Measurements from ENCODE around the gene PCID2.

PCID2 gene

DNA sequence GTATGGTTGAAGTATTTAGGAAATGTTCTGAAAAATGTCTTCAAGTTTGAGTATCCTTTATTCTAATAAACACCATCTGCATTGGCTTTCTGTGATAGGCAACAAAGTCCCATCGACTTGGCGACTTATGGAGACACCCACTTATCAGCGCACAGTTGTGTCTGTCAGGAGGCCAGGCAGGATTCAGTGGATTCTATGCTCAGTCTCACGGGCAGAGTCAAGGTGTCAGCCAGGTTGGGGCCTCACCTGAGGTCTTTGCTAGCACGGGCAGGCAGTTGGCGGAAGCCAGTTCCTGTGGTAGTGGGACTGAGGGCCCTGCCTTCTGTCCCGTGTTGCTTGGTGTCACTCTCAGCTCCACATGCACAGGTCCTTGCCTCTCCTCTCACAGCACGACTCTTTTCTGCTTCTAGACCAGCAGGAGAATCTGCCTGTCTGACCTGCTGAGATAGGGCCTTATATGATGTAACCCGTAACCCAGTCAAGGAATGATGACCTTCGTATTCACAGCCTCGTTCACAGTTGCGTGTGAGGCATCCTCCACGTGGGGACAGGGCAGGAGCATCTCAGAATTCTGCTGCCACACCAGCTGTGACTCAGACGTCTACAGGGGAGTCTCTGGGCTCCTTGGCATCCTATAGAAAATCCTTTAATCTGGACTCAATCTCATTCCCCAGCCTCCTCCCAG, 10.9 kb upstream of the PCID2 start:
- DNase-seq: no peak

DNA sequence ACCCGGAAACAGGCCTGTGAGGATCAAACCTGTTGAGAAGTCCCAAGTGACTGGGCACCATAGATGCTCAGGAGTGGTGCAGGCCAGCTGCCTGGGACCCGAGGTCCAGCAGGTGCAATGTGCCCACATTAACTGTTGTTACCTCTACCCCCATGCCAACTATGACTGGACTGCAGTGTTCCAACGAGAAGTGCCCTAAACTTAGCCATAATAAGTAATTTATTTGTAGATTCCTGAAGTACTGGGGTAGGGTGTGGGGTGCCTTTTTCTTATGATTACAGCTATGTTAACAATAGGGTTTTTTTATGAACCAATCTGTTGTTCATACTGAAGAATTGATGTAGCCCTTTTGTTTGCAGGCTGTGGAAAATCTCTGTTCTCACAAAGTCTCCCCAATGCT, 10.1 kb upstream of the PCID2 start:
- DNase-seq: no peak

DNA sequence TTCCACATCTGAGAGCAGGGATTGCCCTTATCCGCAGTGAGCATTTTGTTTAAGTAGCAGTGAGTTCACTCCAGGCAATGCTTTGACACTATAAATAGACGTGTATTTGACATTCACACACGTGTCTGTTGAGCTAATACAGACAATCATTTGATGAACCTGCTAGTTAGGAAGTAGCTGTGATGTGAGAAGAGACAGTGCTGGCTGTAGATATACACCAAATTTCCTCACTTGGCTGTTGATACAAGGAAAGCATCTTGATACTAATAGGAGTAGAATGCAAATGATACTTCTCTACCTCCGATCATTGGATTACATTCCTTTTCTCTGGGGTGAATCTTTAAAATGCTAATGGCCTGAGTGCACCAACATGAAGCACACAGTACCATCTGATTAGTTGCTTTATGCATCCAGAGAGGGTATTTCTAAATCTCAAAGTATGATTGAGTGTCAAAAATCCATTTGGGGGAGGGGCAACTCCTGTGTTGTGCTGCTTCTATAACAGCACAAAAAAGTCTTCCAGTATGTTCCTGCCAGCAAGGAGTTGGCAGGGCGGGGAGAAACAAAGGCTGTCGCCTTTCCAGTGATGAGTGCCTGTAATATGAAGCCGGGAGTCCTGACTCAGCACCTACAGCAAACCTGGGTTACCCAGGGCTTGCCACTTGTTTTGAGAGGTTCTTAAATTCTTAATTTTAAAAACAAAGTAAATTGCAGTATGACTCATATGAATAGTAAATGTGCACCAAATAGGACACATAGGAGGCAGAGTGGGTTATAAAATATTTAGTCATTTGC, 8.0 kb upstream of the PCID2 start:
- DNase-seq: no peak

DNA sequence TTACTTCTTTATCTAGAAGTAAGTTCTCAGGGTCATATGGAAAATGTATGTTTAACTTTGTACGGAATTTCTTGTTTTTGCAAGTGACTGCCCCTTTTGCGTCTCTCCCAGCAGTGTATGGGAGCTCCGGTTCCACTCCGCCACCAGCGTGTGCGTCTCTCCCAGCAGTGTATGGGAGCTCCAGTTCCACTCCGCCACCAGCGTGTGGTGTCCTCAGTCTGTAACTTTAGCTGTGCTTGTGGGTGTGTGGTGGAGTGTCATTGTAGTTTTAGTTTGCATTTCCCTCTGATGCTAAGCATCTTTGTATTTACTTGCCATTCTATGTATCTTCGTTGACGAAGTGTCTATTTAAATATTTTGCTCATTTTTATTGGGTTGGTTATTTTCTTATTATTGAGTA, 3.3 kb upstream of the PCID2 start:
- no peak for DNase-seq

DNA sequence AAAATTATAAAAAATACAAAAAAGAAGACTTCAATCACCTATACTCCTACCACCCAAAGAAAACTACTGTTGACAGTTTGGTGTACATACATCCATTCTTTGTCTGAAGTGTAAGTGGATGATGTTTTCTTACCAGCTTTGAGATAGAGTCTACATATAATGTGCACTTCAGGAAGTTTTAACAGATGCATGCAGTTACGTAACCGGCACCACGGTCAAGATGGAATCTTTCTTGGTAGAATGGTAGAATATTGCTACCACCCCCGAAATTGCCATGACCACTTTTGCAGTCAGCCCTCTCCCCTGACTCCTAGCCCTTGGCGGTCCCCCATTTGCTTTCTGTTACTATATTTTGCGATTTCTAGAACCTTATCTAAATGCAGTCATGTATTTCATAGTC, 2.4 kb upstream of the PCID2 start:
- peak; percentile 46 to 67 for DNase-seq

DNA sequence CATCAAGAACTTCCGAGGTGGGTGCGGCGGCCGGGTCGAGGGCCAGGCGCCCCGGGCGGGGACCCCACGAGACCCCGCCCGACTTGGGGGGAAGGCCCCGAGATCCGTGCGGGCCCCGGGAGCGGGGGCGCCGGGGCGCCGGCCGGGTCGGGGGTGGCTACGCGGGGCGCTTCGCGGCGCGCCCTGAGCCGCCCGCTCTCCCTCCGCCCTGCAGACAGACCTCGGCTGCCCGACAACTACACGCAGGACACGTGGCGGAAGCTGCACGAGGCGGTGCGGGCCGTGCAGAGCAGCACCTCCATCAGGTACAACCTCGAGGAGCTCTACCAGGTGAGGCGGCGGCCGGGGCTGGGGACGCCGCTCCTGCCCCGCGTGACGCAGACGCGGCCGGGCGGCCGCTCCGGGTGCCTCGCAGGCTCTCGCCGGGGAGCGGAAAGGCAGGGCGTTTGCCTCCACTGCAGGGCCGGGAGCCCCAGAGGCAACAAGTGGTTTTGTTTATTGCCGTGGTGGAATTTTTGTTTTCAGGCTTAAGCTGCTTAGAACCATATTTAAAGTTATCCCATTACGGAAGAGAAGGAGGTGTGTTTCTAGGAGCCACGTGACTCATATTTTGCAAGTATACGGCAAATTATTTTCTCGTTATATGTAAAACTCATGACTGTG, 1.4 kb upstream of the PCID2 start:
- peak; percentile 49 to 58 for DNase-seq

DNA sequence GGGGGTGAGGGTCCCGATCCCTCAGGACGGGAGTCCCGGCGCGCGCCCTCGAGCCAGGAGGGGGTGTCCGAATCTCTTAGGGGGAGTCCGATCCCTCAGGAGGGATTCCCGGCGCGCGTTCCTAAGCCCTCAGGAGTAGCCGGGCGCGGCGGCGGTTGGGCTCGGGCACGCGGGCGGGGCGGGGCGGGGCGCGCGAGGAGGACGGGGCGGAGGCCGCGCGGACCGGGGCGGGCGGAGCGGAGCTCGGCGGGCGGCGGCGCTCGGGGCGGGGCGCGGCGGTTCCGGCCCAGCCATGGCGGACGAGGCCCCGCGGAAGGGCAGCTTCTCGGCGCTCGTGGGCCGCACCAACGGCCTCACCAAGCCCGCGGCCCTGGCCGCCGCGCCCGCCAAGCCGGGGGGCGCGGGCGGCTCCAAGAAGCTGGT, 878 bp upstream of the PCID2 start, which contains the start of gene CUL4A:
Gene CUL4A, plus strand, starts transcription at position 278 of the 423 bp plus-strand sequence. Its CDS starts 15 bp downstream, at position 293.
- peak; percentile 40 to 47 for DNase-seq

DNA sequence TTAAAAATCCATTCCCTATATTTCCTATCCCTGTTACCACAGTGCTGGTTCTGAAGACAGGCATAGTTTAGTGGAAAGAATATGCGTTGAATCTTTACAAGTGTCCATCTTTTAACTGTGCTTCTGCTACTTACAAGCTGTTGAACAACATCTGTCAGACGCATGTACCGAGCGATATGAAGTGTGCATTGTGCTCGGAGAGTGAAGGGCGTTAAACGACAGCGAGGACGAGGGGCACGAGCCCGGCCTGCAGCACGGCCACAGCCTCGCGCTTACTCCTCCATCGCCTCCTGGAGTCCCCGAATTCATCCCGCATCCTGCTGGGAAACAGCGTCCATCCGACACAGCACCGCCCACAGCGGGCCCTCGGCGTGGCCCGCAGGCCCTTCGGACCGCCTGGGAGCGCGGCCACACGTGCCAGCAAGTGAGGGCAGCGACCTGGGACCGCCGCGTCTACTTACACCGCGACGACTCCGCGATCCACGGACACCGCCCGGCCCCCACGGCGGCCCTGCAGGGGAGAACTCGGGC, 514 bp downstream of the PCID2 start:
- DNase-seq: peak; percentile 21 to 27

DNA sequence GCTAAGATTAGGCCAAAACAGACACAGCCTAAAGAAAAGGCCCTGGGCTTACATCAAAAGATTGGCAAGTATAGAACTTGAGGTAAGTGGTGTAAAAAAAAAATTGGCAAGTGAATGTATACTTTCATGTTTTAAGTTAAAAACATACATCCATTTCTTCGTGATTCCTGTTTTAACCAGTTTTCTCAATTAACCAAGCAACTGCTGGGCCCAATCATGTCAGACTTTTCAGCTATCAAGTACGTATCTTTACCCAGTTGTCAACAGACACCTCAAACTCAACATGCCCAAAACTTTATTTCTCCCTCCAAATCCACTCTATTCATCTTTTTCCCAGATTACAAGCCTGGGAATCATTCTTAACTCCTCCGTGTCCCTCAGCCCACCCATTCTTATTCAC, 1.0 kb downstream of the PCID2 start:
- DNase-seq: no peak

DNA sequence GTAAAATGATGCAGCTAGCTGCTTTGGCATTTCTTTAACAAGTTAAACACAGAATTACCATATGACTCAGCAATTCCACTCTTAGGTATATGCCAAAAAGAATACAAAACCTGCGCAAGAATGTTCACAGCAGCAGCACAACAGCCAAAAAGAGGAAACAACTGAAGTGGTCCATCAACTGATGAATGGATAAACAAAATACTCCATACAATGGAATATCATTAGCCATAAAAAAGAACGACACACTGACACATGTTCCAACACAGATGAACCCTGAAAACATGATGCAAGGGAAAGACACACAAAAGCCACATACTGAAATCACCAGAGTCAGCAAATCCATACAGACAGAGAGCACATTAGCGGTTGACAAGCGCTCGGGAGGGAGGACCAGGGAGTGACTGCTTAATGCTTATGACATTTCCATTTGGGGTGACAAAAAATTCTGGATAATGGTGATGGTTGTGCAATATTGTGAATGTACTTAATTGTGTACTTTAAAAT, 3.0 kb downstream of the PCID2 start:
- DNase-seq: no peak

DNA sequence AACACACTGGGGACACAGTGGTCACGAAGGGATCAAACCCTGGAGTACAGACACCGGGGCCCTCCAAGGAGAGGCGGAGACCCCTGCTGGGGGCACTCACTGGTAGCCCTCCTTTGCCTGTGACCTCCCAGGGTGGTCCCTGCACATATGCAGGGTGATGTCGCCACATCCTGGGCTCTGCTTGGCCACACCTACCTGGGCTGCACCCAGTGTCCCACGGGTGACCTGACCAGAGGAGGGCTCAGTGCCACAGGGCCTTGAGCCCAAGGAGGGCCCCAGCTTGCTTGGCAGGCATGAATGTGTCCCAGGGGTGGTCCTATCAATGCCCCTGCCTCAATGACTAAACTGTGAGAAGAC, 4.1 kb downstream of the PCID2 start:
- no peak for DNase-seq

DNA sequence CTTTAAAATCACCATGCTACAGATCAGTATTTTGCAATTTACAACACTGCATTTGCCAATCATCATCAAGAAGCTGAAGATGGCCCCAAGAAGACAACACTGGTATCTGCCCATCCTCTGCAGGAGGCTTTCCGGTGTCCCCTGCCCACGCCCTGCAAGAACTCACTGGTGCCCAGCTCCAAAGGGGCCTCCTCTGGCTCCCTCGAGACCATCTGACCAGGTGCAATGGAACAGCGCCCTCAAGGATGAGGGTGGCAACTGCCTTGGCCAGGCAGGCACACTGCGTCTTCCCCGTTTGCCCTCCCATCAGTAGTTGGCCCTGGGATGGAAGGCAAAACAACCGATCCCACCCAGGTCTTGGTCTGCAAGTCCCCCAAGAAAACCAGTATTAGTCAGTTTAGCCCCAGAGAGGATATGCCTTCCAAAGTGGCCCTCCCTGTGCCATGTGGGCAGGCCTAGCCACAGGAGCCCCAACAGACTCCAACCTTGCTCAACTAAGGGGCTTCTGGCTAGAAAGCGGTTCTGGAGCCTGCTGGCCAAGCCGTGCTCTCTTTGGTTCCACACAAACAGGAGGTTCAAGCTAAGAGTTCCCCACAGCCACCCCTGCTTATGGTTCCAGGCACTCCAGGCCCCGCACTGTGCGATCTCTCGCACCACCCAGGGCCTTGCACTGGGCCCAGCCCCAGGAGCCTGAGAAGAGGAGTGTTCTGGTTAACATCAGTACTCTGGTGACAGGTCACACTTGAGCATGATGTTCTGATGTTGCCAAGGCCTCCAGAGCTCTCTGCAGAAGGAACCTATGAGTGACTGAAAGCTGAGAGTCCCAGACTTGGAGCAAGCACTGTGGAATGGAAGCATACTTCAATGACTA, 4.7 kb downstream of the PCID2 start:
- no peak for DNase-seq

DNA sequence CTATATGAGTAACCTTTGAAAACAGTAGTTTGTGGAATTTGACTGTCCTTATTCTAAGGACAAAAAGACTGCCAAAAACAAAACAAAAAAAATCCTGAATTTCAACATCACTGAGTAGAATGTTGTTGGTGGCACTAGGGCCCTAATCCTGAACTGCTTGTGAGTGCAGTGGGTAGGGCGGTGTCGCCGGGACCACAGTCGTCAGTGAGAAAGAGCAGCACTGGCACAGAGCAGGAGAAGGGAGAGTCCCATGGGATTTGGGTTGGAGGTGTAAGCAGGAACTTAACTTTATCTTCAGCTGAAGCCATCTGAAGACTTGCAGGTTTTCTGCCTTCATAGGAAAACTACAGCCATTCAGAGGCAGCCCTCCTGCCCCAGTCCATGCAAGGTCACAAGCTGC, 5.6 kb downstream of the PCID2 start:
- no peak for DNase-seq

DNA sequence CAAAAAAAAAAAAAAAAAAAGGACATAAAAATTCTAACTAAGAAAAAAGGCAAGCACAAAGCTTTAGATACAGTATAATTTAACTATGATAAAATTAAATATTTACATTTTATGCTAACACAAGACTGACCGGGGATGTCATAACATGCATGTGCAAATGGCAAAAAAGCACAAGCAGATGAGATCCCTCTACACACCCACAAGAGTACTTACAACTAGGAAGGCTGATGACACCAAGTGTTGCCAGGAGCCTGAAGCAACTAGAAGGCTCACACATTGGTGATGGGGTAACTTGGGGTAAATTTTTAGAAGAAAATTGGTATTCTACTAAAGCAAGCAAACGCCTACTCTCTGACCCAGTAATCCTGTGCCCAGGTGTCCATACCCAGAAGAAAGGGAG, 6.7 kb downstream of the PCID2 start:
- no peak for DNase-seq

DNA sequence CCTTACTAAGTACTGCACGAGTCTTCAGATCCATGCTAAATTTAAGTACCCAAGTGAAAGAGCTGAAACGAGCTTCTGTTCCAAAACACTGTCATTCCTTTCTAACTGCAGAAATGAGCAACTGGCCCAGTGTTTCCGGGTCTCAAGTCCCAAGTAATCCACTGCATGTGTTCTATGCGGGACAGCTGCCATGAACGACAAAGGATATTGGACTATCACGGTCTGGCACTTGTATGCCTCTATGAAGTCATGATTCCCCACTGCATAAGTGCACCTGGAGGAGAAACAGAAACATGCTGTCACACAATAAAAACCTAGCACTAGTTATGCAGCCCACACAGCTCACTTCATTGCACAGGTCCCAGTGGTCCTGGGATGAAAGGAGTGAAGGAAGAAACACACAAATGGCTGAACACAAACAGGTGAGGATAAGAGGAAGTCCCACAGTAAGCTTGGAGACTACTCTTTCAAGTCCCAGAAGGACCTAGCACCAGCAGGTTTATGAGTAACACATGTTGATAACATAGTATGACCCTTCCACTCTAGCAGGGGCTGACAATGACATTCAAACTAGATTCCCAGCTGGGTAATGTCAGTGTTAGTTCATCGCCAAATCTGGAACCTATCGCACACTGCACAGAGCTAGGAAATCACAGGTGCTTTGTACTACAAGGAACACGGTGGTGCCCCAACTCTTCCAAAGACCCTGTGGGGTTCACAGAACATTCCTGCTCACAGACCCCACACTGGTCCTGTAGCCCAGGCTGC, 11.3 kb downstream of the PCID2 start:
- no peak for DNase-seq

DNA sequence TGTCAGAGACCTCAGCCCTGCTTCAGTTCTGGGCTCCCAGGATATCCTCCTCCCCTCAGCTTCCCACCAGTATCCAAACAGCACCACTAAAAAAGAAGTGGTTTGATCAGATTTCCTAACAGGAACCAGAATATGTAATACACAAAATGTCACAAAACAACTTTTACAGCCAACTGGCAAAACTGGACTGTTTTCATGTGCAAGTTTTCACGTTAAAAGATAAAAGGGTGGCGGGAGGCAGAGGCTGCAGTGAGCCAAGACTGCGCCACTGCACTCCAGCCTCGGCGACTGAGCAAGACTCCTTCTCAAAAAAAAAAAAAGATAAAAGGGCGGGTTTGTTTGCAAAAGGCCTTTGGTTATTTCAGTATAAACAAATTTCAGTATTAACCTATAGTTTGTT, 13.1 kb downstream of the PCID2 start:
- no peak for DNase-seq

DNA sequence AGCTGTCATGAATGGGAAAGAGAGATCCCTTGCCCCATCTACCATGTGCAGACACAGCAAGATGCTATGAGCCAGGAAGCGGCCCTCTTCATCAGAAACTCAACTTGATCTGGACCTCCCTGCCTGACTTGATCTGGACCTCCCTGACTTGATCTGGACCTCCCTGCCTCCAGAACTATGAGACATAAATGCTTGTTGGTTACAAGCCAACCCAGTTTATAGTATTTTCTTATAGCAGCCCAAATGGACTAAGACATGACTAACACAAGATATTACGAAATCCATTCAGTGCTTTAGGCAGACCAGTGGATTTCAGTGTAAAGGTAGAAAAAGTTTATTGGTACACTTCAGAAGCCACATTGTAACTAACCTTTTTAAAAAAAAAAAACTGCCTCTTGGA, 15.6 kb downstream of the PCID2 start:
- peak in 1 of 2 experiments; percentile 21 for DNase-seq

DNA sequence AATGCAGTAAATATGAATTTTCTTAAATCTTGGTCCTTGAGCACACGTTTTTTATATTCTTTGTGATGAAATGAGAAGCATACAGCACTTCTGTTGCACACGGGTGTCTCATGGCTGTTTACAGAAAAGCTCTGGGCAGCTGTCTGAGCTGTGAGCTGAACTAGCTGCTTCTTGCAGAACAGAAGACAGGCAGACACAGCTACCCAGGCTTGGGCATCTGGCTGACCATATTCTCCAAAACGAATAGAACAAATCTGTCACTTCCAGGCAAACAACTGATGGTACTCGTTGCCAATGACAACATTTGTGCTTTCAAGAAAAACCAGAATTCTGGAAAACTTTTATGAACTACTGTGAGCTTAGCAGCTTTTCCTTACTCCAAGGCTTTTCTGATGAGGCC, 16.2 kb downstream of the PCID2 start:
- DNase-seq: no peak

DNA sequence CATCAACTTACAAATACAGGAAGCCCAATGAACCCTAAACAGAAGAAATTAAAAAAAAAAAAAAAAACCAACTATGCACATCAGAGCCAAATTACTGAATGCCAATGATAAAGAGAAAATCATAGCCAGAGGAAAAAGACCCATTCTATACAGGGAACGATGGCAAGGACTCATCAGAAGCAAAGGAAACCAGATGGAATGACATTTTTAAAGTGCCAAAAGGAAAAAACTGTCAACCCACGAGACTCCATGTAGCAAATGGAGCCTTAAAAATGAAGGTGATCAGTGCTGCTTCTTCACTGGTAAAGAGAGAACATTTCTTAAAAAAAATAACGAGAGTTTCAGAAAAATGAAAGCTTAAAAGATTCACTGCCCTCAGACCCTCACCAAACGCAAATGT, 18.3 kb downstream of the PCID2 start:
- DNase-seq: no peak

DNA sequence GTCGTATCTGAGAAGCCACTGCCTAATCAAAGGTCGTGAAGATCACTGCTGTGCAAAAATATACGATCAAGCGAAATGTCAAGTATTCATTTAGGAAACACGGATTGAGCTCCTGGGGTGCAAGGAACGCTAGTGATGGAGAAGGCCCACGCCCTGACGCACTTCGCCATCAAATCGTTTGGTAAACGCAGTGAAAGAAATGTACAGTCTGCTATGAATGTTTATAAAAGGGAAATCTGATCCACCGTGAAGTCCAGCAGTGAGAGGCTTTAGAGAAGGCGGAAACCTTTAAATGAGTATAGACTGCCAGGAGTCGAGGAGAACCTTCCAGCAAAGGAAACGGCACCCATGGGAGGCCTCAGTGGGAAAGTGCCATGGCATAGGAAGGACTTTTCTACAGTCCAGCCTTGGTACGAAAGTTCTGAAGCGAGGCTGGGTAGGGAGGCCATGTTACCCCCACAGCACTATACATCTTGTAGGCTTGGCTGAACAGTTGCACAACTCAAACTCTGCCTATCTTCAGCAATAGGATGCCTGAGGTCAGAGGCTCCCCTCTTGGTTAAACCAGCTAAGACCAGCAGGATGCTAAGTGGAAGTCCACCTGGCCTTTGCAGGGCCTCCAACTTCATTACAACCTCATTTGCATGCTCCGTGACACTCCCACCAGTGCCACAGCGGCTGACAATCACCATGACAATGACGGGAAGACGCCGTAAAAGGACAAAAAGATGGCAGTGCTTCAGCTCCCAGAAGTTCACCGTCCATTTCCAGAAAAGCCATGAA, 20.4 kb downstream of the PCID2 start:
- no peak for DNase-seq

DNA sequence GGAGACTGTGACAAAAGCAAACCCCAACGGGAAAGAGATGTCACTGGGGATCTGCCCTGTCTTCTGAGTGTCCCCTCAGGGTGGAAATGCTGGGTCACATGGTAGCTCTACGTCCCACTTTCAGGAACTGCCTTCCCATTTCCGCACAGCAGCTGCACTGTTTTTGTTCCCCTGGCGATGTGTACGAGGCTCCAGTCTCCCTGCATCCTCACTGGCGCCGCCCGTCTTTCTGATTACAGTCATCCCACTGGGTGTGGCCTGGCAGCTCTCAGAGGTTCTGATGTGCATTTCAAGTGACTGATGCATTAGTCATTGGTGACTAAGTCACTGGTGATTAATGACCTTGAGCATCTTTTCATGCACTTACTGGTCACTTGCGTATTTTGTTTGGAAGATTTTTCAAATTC, 21.2 kb downstream of the PCID2 start:
- DNase-seq: no peak

Measured in AML-193 (cell line).